ENCODE data around the gene IL4I1. TPM values are rescaled to one million over a fixed set of nuclear protein-coding genes. Genes with fewer than 3 reads are reported as not detected.
A peak's percentile ranks its signal among the peaks of the same experiment; 100 is the strongest.

Gene IL4I1
- total and polyA plus RNA-seq, 2 donors (not counting 1 experiment from before 2014, with no cell fraction given): 0.48 to 3.1 TPM

DNA sequence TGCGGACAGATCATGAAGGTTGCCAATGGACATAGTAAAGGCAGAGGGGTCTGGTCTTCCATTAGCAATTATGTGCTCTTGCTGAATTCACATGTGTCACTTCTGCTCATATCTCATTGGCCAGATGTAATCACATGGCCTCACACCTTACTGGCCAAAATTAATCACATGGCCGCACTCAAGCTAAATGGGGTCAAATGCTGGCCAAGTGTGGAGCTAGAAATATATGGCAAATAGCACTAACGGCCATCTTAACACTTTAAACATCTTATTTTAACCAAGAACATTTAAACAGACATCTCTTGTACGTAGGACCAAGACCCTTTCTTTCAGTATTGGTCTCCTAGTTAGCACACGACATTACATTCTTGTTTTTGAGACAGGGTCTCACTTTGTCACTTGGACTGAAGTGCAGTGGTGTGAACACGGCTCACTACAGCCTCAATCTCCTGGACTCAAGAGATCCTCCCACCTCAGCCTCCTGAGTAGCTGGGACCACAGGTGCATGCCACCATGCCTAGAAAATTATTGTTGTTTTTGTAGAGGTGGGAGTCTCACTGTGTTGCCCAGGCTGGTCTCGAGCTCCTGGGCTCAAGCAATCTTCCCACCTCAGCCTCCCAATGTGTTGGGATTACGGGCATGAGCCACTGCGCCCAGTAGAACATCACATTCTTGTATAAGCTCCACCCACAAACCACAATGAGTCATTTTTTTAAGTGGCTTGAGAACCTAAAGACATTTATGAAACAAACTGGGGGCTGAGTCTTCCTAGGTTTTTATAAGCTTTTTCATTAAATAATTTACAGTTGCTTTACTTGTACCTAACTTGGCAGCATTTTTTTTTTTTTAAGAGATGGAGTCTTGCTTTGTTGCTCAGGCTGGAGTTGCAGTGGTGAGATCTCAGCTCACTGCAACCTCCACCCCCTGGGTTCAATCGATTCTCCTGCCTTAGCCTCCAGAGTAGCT, 48.7 kb downstream of the IL4I1 start:
- no peak overlapping the region for H2AFZ ChIP-seq (ENCODE audit: insufficient read depth, low read depth, low read length, poor library complexity, severe bottlenecking)
- H4K20me1 ChIP-seq (ENCODE audit: control insufficient read depth, insufficient read depth, low read length, poor library complexity, severe bottlenecking): peaks cover 14% of the 10 kb centered on the region
- no peaks in the 10 kb centered on the region for H3K36me3 ChIP-seq (replicated peaks in 1 of 2; ENCODE audit: control extremely low read depth in 1 of 2, control insufficient read depth in 1 of 2, extremely low read depth in 1 of 2, insufficient read depth in 2 of 2, low read length in 1 of 2)
- POLR2A ChIA-PET: interaction anchor here (0.7 to 4.8 kb wide), 6 partner anchors 11 to 35 kb away, joined by 3 to 23 read pairs (median 6); partner anchors contain the start of genes AKT1S1, FUZ and TBC1D17
- DNase-seq (no peak), ATAC-seq (ENCODE audit: low read depth) (no peak)
- H3K4me1 ChIP-seq (ENCODE audit: control insufficient read depth in 2 of 2, insufficient read depth in 2 of 2, low read length in 2 of 2): peaks cover 48 to 66% of the 10 kb centered on the region in 2 donors
- H3K4me2 ChIP-seq (replicated peaks; ENCODE audit: low read depth, low read length, poor library complexity, severe bottlenecking): no peak overlapping the region
- no peak overlapping the region for H3K9ac ChIP-seq (ENCODE audit: low read length)
- H3K27me3 ChIP-seq (replicated peaks in 1 of 4; ENCODE audit: control extremely low read depth in 1 of 4, control insufficient read depth in 3 of 4, insufficient read depth in 4 of 4, low read length in 3 of 4): no peaks in the 10 kb centered on the region
- CTCF ChIA-PET: interaction anchor here (0.8 to 1.3 kb wide), 5 partner anchors 35 to 169 kb away, joined by 3 to 6 read pairs (median 3); partner anchors contain the start of gene FUZ
- peaks cover 24% of the 10 kb centered on the region for H3K79me2 ChIP-seq (ENCODE audit: control insufficient read depth, insufficient read depth, low read length)
- intact Hi-C loops (cut with micrococcal nuclease): no loop called here
- H3K27ac Mint-ChIP-seq: peak overlapping the region; percentile 81
- H3K9me3 ChIP-seq (ENCODE audit: control extremely low read depth in 1 of 3, control insufficient read depth in 2 of 3, insufficient read depth in 1 of 3, low read length in 2 of 3): peaks cover 0 to 6% (median 0%) of the 10 kb centered on the region in 3 donors
- WGBS (ENCODE audit: insufficient coverage): 90% methylated on average over 6 of the region's 10 CpGs
- peak overlapping the region; percentile 79 for H3K4me3 Mint-ChIP-seq
- H3K9me3 Mint-ChIP-seq (ENCODE audit: insufficient read depth): no peaks in the 10 kb centered on the region
- peaks cover 65% of the 10 kb centered on the region for H3K4me1 Mint-ChIP-seq
- no peak overlapping the region for H3K4me3 ChIP-seq (ENCODE audit: control extremely low read depth in 1 of 5, extremely low read depth in 1 of 5, insufficient read depth in 1 of 5, low read depth in 2 of 5, low read length in 4 of 5)
- H3K27ac ChIP-seq (ENCODE audit: low read length in 2 of 2): no peak overlapping the region
- no peak for TF ChIP-seq CTCF (IDR thresholded peaks at IDR 0.05)
- TF ChIP-seq EZH2 (IDR thresholded peaks at IDR 0.05; ENCODE audit: borderline replicate concordance, insufficient read depth, low read depth, low read length, poor library complexity, severe bottlenecking): no peak
- H3K27me3 Mint-ChIP-seq: no peaks in the 10 kb centered on the region

- H3K79me2 ChIP-seq (ENCODE audit: control insufficient read depth, insufficient read depth, low read length): peaks cover 10% of the 10 kb centered on the region
- intact Hi-C loops (cut with micrococcal nuclease): no loop called here
- H3K9ac ChIP-seq (ENCODE audit: low read length): no peak overlapping the region
- ATAC-seq (ENCODE audit: low read depth) (no peak), DNase-seq (no peak)
- ChIA-PET POLR2A (no interaction called here), CTCF (interaction anchor here (0.6 kb wide), 1 partner anchor 23 kb away, joined by 3 read pairs; no protein-coding TSS in a partner anchor)
- no peak overlapping the region for H3K4me2 ChIP-seq (replicated peaks; ENCODE audit: low read depth, low read length, poor library complexity, severe bottlenecking)
- no CpG with 5 or more reads among the region's 5 CpGs for WGBS (ENCODE audit: insufficient coverage)
- no peaks in the 10 kb centered on the region for H3K27me3 ChIP-seq (replicated peaks in 1 of 4; ENCODE audit: control extremely low read depth in 1 of 4, control insufficient read depth in 3 of 4, insufficient read depth in 4 of 4, low read length in 3 of 4)
- Mint-ChIP-seq H3K4me3 (no peak overlapping the region), H3K27ac (peak overlapping the region; percentile 32), H3K27me3 (no peaks in the 10 kb centered on the region), H3K9me3 (ENCODE audit: insufficient read depth) (no peaks in the 10 kb centered on the region), H3K4me1 (peaks cover 63% of the 10 kb centered on the region)
- peaks cover 46 to 65% of the 10 kb centered on the region in 2 donors for H3K4me1 ChIP-seq (ENCODE audit: control insufficient read depth in 2 of 2, insufficient read depth in 2 of 2, low read length in 2 of 2)
- H3K36me3 ChIP-seq (replicated peaks in 1 of 2; ENCODE audit: control extremely low read depth in 1 of 2, control insufficient read depth in 1 of 2, extremely low read depth in 1 of 2, insufficient read depth in 2 of 2, low read length in 1 of 2): no peaks in the 10 kb centered on the region
- H4K20me1 ChIP-seq (ENCODE audit: control insufficient read depth, insufficient read depth, low read length, poor library complexity, severe bottlenecking): no peaks in the 10 kb centered on the region
- no peak overlapping the region for H2AFZ ChIP-seq (ENCODE audit: insufficient read depth, low read depth, low read length, poor library complexity, severe bottlenecking)
- TF ChIP-seq EZH2 (IDR thresholded peaks at IDR 0.05; ENCODE audit: borderline replicate concordance, insufficient read depth, low read depth, low read length, poor library complexity, severe bottlenecking) (no peak), CTCF (IDR thresholded peaks at IDR 0.05) (no peak)
- peaks cover 0 to 6% (median 0%) of the 10 kb centered on the region in 3 donors for H3K9me3 ChIP-seq (ENCODE audit: control extremely low read depth in 1 of 3, control insufficient read depth in 2 of 3, insufficient read depth in 1 of 3, low read length in 2 of 3)
- H3K4me3 ChIP-seq (ENCODE audit: control extremely low read depth in 1 of 5, extremely low read depth in 1 of 5, insufficient read depth in 1 of 5, low read depth in 2 of 5, low read length in 4 of 5): no peak overlapping the region
- no peak overlapping the region for H3K27ac ChIP-seq (ENCODE audit: low read length in 2 of 2)
Observed at GRCh38 chr19:49846408-49846807, 50.3 kb downstream of the IL4I1 start.

All from B cell (primary cell).